CD4-positive, alpha-beta T cell treated with Interleukin-15 for 4 hours (primary cell): ENCODE measurements around the gene TAGLN.

Experiments
- DNase-seq: peaks from one replicate; pipeline ENCODE4 v3.0.0-alpha.2; 2020; ENCODE audit warnings: low spot score

The TAGLN gene

DNA sequence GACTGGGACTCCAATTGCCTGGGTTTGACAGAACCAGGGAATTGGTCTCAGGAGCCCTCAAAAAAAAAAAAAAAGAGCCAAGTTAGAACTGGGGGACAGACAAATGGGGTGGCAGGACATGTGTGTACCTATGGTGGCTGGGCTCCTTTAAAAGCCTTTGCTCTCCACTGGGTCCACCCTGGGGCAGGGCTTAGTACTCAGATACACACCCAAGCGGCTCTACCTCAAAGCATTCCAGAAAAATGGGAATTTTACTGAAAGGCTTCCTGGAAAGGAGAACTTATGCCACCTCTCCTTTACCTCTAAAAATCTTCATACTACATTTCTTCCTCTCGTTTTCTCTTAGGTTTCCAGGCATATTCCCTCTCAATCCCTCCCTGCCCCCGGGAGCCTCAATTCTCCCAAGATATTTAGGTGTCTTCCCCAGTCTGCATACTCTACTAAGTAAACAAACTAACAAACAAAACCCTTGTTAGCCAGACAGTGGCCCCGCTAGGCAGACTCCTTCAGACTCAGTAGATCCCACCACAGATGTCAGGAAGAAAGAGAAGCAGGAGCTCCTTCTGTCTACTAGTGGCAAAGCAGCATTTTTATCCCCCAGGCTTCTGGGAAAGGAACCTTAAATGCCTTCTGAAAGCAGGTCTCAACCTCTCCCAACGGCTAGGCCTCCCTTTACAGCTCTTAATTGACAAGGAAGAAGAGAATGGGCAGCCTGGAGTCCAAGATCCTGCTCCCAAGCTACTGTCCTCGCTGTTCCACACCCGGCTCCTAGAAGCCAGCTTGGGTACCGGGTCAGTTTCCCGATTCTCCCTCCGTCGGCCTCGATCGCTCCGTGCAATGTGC is 32.0 kb downstream of the TAGLN start:
- DNase-seq, result no peak

DNA sequence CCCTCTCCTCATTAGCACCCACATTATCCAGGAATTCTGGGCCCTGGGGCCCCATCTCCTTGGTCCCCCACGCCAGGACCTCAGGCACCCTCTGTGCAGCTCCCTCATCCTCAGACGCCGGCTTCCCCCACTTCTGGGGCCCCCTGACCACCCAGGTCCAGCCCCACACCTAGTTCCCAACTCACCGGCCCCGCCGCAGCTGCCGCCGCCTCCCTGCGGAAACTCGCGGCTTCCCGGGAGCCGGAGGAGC is 32.6 kb downstream of the TAGLN start, which contains the start of gene PCSK7:
TSS of gene PCSK7 (minus strand) at position 232 of the 250 bp plus-strand sequence. CDS start 2,229 bp downstream, outside the sequence.
- DNase-seq, result no peak

DNA sequence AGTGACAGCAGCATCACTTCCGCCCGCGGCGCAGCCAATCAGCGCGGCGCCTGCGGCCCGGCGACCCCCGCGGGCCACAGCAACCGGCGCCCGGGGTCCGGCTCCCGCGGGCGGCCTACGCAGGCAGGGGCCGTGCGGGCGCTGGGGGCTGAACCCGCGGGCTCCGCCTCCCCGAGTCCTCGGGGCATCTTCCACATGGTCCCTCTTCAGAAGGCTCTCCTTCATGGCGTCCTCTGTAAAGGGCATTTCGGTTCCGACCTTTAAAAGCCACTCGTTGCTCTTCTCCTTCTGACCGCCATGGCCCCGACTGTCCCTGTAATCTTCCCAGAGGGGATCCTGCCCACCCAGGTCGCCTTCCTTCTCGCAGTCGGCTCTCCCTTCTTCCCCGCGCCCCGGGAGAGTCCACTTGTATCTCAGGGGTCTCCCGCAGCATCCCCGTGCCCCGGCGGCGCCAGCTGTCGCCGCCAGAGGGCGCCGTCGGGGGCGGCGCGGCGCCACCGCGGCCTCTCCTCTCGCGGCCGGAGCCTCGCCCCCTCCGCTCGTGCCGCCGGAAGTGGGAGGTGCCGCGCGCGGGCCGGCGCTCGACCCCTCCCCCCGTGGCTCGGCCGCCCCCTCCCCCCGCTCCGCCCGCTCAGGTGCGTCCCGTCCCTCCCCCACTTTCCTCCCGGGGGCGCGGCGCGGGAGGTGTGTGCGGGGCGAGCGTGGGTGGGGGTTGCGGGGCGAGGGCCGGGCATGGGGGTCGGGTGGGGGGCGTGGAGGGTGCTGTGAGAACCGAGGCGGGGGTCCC is 33.1 kb downstream of the TAGLN start, which contains the start of gene RNF214:
TSS of gene RNF214 (plus strand) at position 580 of the 787 bp plus-strand sequence. CDS start 1,602 bp downstream, outside the sequence.
- peak; percentile 73 for DNase-seq

DNA sequence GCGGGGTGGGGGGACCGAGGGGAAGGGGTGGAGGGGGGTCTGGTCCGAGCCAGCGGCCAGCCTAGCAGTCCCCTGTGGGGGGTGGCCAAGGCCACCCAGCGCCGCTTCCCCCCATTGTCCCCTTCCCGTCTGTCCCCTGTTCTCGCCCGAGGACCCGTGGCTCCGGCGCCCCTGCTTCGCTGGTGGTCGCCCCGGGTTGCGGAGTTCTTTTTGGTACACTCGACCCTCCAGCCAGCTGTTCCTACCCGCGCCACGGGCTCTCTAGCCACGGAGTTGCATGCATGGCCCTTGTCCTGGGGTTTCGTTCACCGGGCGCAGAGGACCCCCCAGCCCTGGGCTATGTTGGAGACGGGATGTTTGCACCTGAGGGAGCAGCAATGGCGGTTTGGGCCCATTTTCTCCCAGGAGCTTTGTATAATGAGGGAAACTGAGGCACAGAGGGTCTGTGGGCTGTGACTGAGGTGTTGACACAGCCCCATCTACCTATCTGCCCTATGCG is 33.8 kb downstream of the TAGLN start:
- no peak for DNase-seq

DNA sequence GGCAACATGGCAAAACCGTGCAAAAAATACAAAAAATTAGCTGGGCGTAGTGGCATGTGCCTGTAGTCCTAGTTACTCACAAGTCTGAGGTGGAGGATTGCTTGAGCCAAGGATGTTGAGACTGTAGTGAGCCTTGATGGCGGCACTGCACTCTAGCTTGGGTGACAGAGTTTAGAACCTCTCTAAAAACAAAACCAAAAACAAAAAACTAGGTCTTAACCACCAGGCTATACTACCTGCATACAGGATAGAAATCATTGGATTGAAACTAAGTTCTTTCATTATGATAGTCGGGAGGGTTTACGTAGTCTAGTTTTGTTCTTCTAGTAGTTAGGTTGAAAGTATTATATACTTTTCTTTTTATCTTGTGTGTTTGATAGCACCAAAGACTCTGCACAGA is 39.1 kb downstream of the TAGLN start:
- DNase-seq, result no peak

DNA sequence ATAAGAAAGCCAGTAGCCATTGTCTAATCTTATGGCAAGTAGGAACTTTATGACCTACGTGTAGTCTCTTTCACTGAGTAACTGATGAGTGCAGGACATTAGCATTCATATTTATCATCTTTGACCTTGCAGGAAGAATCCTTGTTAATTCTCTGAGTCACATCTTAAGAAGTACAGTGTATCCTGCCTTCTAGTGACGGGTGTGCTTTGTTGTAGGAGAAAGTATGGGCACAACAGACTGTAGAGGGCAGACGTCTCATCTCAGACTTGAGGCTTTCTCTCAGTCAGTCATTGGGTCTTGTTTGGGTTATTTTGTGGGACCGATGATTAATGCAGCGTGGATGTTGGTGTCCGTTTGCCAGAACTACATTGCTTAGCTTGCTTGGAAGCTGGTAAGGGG is 40.1 kb downstream of the TAGLN start:
- DNase-seq, result no peak

DNA sequence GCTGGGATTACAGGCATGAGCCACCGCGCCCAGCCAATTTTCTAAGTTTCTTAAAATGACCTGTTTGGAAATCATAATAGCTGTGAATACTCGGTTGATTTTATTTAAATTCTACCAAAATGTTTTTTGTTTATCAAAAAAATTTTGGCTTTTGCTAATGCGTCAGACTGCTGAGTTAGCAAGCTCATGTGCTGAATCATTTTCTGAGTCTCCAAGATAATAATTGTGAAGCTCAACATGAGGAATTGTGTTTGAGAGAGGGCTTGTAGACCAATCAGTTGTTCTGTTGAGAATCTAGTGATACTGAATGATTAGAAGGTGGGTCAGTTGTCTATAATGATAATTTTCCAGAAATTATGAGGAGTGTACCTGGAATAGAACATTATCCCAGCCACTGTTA is 49.2 kb downstream of the TAGLN start:
- DNase-seq, result no peak

DNA sequence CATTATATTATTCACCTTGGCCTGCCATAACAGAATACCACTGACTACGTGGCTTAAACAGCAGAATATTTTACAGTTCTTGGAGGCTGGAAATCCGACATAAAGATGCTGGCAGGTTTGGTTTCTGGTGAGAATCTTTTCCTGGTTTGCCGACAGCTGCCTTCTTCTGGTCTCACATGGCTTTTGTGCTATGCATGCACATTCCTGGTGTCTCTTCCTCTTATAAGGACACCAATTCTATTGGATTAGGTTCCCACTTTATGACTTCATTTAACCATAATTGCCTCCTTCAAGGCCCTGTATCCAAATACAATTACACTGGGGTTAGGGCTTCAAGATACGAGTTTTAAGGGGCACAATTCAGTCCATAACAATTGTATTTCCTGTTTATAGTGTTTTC is 50.4 kb downstream of the TAGLN start:
- no peak for DNase-seq

DNA sequence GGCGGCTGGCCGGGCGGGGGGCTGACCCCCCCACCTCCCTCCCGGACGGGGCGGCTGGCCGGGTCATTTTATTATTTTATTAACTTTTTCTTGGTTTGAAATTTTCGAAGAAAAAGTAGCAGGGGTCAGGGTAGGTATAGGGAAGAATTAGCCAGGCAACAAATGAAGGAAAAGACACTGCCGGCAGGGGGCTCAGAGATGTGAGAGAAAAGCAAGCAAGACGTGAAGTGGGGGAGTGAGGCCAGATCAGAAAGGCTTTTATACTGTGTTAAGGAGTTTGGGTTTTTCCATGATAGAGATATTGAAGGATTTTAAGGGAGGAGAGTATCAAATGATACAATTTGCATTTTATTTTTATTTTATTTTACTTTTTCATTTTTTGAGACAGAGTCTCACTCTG is 52.3 kb downstream of the TAGLN start:
- no peak for DNase-seq

DNA sequence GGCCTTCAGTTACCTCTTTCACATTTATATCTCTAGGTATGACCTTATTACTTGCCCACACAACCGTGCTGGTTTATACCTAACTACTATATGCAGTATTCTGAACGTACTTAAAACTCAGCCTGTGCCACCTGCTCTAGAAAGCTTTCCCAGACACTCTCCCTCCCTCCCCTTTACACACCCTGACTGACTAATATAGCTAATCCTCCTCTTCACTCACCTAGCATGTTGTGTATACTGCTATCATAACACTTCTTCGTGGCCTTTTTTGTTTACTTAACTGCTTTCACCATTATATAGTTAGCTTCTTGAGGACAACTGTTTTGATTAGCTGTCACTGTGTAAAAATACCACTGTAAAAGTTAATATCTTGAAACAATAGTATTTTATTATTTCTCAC is 56.8 kb downstream of the TAGLN start:
- DNase-seq, result no peak

DNA sequence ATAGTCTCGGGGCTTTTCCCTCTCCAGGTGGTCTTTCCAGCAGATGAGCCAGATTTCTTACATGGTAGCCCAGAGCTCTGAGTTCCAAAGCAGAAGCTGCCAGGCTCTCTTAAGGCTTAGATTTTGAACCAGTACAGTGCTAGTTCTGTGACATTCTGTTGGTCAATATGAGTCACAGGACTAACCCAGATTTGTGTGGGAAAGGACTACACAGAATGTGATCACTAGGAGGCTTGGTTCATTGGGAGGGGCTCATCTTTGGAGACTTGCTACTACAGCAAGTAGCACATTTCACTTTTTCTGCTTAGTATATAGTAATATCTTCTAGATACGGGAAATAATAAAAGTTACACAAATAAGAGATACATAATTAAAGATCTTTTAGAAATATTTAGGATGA is 57.4 kb downstream of the TAGLN start:
- DNase-seq, result no peak
